ENCODE measurements around the gene MCCC1. TPM values are rescaled to one million over a fixed set of nuclear protein-coding genes. Genes with fewer than 3 reads are reported as not detected.

MCCC1 gene
- total and polyA plus RNA-seq, 10 of the 15 experiments (the other 5 are each of a cell fraction or from before 2014, with no cell fraction given): 35.0 to 71.7 (median 47.0) TPM

DNA sequence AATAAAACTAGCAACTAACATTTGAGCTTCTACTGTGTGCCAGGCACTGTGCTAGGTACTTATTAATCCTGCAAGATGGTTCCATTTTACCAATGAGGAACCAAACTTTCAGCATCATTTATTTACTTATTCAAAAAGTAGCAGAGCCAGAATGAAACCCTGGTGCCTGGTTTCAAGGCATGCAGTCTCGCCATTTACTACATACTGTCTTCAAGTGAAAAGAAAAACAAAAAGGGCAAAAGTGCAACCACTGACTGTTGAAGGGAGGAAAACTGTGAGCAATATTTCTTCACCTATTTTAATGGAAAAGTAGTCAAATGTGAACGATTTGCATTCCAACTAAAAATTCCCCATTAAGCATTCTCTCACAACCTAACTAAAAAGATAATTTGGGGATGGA lies 127.7 kb downstream of the MCCC1 start:
- intact Hi-C loops (cut with micrococcal nuclease; ENCODE audit: unreplicated experiment): loop anchor here (10.0 kb wide), 1 partner anchor 583 kb away; the partner anchor contains the start of gene KLHL6
- no peaks in the 10 kb centered on the region for H3K36me3 ChIP-seq (ENCODE audit: control insufficient read depth in 2 of 2, insufficient read depth in 2 of 2, low read length in 1 of 2)

GRCh38 chr3:182970811-182971418 lies 128.4 kb downstream of the MCCC1 start:
- in situ Hi-C loops (cut with MboI): no loop called here
- 100% methylated on average over 3 of the region's 3 CpGs for WGBS (ENCODE audit: insufficient coverage, insufficient replicate concordance, low lambda C conversion rate, missing lambda C conversion rate)
- CTCF ChIA-PET: interaction anchor here (0.5 to 2.5 kb wide), 5 partner anchors 8 to 463 kb away, joined by 3 to 10 read pairs (median 4); no protein-coding TSS in a partner anchor
- TF ChIP-seq CREM (IDR thresholded peaks at IDR 0.05; ENCODE audit: low read depth): no peak
- TF ChIP-seq STAT3 (IDR thresholded peaks at IDR 0.05; ENCODE audit: low read depth, low read length): no peak
- TF ChIP-seq ZNF217 (IDR thresholded peaks at IDR 0.05): no peak
- no peak for TF ChIP-seq RELA (IDR thresholded peaks at IDR 0.05; ENCODE audit: borderline replicate concordance, partially characterized antibody)
- TF ChIP-seq, protein P1, sequence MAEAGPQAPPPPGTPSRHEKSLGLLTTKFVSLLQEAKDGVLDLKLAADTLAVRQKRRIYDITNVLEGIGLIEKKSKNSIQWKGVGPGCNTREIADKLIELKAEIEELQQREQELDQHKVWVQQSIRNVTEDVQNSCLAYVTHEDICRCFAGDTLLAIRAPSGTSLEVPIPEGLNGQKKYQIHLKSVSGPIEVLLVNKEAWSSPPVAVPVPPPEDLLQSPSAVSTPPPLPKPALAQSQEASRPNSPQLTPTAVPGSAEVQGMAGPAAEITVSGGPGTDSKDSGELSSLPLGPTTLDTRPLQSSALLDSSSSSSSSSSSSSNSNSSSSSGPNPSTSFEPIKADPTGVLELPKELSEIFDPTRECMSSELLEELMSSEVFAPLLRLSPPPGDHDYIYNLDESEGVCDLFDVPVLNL (IDR thresholded peaks at IDR 0.05; ENCODE audit: low read depth, low read length): no peak
- TF ChIP-seq USF2 (IDR thresholded peaks at IDR 0.05; ENCODE audit: borderline replicate concordance, low read depth, low read length): no peak
- no peak for TF ChIP-seq TCF12 (IDR thresholded peaks at IDR 0.05; ENCODE audit: low read depth, low read length)
- TF ChIP-seq JUND (IDR thresholded peaks at IDR 0.05; ENCODE audit: low read depth, low read length): no peak

More for the DNA sequence above, 127.7 kb downstream of the MCCC1 start:
- Histone ChIP-seq H3K79me2 (ENCODE audit: control insufficient read depth, insufficient read depth, low read length) (peaks cover 72% of the 10 kb centered on the region), H3K27me3 (replicated peaks in 1 of 2; ENCODE audit: control insufficient read depth in 2 of 2, insufficient read depth in 2 of 2, low read length in 1 of 2) (no peaks in the 10 kb centered on the region), H3K4me1 (ENCODE audit: control insufficient read depth, insufficient read depth, low read length) (peaks cover 20% of the 10 kb centered on the region), H3K9me3 (replicated peaks; ENCODE audit: control insufficient read depth, insufficient read depth, low read length) (no peaks in the 10 kb centered on the region; the same call in 2 of the 3 replicates), H3K4me2 (ENCODE audit: control insufficient read depth, insufficient read depth) (peak overlapping the region; percentile 41), H2AFZ (ENCODE audit: control insufficient read depth, low read depth, low read length) (no peak overlapping the region), H3K4me3 (no peak overlapping the region; the same call in 1 of the 2 replicates), H3K9ac (ENCODE audit: control insufficient read depth, insufficient read depth, low read length) (no peak overlapping the region), H4K20me1 (ENCODE audit: control insufficient read depth, insufficient read depth) (no peaks in the 10 kb centered on the region), H3K27ac (ENCODE audit: control insufficient read depth, insufficient read depth) (no peak overlapping the region)
- DNase-seq (ENCODE audit: low read depth, low spot score) (no peak), FAIRE-seq (no peak), ATAC-seq (peak; percentile 48)
- RAD21 ChIA-PET (ENCODE audit: unreplicated experiment): interaction anchor here (0.8 to 1.3 kb wide), 3 partner anchors 13 to 59 kb away, joined by 3 to 4 read pairs (median 4); no protein-coding TSS in a partner anchor
- POLR2A ChIA-PET: interaction anchor here (0.6 to 1.7 kb wide), 9 partner anchors 9 to 682 kb away, joined by 3 to 8 read pairs (median 5); no protein-coding TSS in a partner anchor
- BruUV-seq (replicated peaks): no TSS peak
- CTCF ChIA-PET: interaction anchor here (0.9 to 1.5 kb wide), 3 partner anchors 46 to 63 kb away, joined by 3 to 4 read pairs (median 3); no protein-coding TSS in a partner anchor
- in situ Hi-C loops (cut with MboI): no loop called here
- SMC1A ChIA-PET (ENCODE audit: uncharacterized antibody, unreplicated experiment): interaction anchor here (0.6 to 2.3 kb wide), 6 partner anchors 11 to 288 kb away, joined by 3 to 7 read pairs (median 4); no protein-coding TSS in a partner anchor
- no peak for TF ChIP-seq SP1 (IDR thresholded peaks at IDR 0.05; ENCODE audit: low read depth, low read length)
- WGBS (ENCODE audit: insufficient coverage, insufficient replicate concordance, low lambda C conversion rate, missing lambda C conversion rate): 17% methylated on average over 2 of the region's 2 CpGs

More at GRCh38 chr3:182970811-182971418, 128.4 kb downstream of the MCCC1 start:
- Histone ChIP-seq H4K20me1 (ENCODE audit: control insufficient read depth, insufficient read depth) (no peaks in the 10 kb centered on the region), H3K4me1 (ENCODE audit: control insufficient read depth, insufficient read depth, low read length) (peaks cover 27% of the 10 kb centered on the region), H3K27me3 (replicated peaks in 1 of 2; ENCODE audit: control insufficient read depth in 2 of 2, insufficient read depth in 2 of 2, low read length in 1 of 2) (no peaks in the 10 kb centered on the region), H3K4me2 (ENCODE audit: control insufficient read depth, insufficient read depth) (peak overlapping the region; percentile 41; the same call in 1 of the 2 replicates), H3K36me3 (ENCODE audit: control insufficient read depth in 2 of 2, insufficient read depth in 2 of 2, low read length in 1 of 2) (no peaks in the 10 kb centered on the region; a peak in 1 of 4 replicates), H3K79me2 (ENCODE audit: control insufficient read depth, insufficient read depth, low read length) (peaks cover 72% of the 10 kb centered on the region), H3K4me3 (no peak overlapping the region), H3K9ac (ENCODE audit: control insufficient read depth, insufficient read depth, low read length) (no peak overlapping the region), H2AFZ (ENCODE audit: control insufficient read depth, low read depth, low read length) (no peak overlapping the region), H3K9me3 (replicated peaks; ENCODE audit: control insufficient read depth, insufficient read depth, low read length) (no peaks in the 10 kb centered on the region; the same call in 2 of the 3 replicates), H3K27ac (ENCODE audit: control insufficient read depth, insufficient read depth) (no peak overlapping the region)
- no peak; the same call in 2 of the 3 replicates for ATAC-seq
- ChIA-PET RAD21 (ENCODE audit: unreplicated experiment) (interaction anchor here (0.8 to 1.4 kb wide), 4 partner anchors 14 to 127 kb away, joined by 3 to 4 read pairs (median 4); no protein-coding TSS in a partner anchor), POLR2A (interaction anchor here (0.7 to 1.2 kb wide), 3 partner anchors 9 to 19 kb away, joined by 3 to 6 read pairs (median 4); no protein-coding TSS in a partner anchor), SMC1A (ENCODE audit: uncharacterized antibody, unreplicated experiment) (interaction anchor here (0.9 to 3.4 kb wide), 10 partner anchors 8 to 255 kb away, joined by 3 to 23 read pairs (median 4); no protein-coding TSS in a partner anchor)
- DNase-seq (ENCODE audit: low read depth, low spot score): no peak
- intact Hi-C loops (cut with micrococcal nuclease; ENCODE audit: unreplicated experiment): loop anchor here (10.0 kb wide), 1 partner anchor 584 kb away; the partner anchor contains the start of gene KLHL6
- BruUV-seq (replicated peaks): no TSS peak
- FAIRE-seq: no peak

All from GM12878 (cell line).